ENCODE data around the gene LRRC28. TPM values are rescaled to one million over a fixed set of nuclear protein-coding genes. Genes with fewer than 3 reads are reported as not detected.
"Not testable (repeated sequence)": the region's sequence is repeated elsewhere in the genome, so short reads cannot be mapped to it uniquely, and the experiment has no call there.

Gene LRRC28
- total RNA-seq, 3 donors from 2014 or later (not counting 1 experiment from before 2014, with no cell fraction given) = 18.2 to 20.9 (median 18.7) TPM

DNA sequence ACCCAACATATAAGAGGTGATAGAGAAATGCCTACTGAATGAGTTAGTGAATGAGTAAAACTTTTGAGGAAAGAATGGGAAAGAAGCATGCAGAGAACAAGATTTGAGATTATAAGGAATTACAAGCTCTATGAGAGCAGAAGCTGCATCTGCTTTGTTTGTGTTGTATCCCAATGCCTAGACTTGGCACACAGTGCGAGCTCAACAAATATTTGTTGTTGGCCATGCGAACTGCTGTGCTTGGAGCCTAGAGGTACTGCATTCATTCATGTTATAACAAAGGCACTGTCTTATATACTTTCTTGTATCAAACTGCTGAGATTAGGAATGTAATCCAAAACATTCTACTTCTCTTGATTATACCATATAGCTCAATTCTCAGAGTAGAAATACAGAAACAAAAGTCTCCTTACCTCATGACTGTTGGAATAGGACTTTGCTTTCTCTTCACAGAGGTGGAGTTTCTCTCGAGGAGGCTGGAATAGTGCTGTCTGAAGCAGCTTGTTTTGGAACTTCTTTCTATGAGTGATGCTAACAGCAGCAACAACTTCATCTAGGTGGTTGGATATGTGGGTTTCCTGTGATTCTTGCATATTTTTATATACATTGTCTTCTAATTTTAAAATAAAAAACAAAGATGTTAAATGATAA is 23.0 kb upstream of the LRRC28 start:
- ATAC-seq = no peak
- no peaks in the 10 kb centered on the region for H3K36me3 ChIP-seq (ENCODE audit: control insufficient read depth, insufficient read depth, low read length)
- no peak overlapping the region for H3K4me3 ChIP-seq (ENCODE audit: low read length)
- intact Hi-C loops (cut with micrococcal nuclease) = no loop called here
- H3K36me3 Mint-ChIP-seq = no peaks in the 10 kb centered on the region
- no peaks in the 10 kb centered on the region for H3K27me3 ChIP-seq (ENCODE audit: control insufficient read depth, insufficient read depth, low read length)
- H3K27ac ChIP-seq (ENCODE audit: low read length) = no peak overlapping the region
- H3K9me3 Mint-ChIP-seq = peaks cover 0 to 2% of the 10 kb centered on the region in 2 donors
- no peaks in the 10 kb centered on the region for H3K4me1 ChIP-seq (ENCODE audit: control insufficient read depth, insufficient read depth, low read length)
- DNase-seq = no peak
- H3K27ac Mint-ChIP-seq = no peak overlapping the region
- WGBS (ENCODE audit: insufficient coverage) = 97% methylated on average over 2 of the region's 3 CpGs
- H3K4me3 Mint-ChIP-seq = no peak overlapping the region
- no peaks in the 10 kb centered on the region for H3K9me3 ChIP-seq (ENCODE audit: control insufficient read depth, insufficient read depth, low read length)
- TF ChIP-seq, protein P1, sequence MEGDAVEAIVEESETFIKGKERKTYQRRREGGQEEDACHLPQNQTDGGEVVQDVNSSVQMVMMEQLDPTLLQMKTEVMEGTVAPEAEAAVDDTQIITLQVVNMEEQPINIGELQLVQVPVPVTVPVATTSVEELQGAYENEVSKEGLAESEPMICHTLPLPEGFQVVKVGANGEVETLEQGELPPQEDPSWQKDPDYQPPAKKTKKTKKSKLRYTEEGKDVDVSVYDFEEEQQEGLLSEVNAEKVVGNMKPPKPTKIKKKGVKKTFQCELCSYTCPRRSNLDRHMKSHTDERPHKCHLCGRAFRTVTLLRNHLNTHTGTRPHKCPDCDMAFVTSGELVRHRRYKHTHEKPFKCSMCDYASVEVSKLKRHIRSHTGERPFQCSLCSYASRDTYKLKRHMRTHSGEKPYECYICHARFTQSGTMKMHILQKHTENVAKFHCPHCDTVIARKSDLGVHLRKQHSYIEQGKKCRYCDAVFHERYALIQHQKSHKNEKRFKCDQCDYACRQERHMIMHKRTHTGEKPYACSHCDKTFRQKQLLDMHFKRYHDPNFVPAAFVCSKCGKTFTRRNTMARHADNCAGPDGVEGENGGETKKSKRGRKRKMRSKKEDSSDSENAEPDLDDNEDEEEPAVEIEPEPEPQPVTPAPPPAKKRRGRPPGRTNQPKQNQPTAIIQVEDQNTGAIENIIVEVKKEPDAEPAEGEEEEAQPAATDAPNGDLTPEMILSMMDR (IDR thresholded peaks at IDR 0.05) = no peak
- H3K27me3 Mint-ChIP-seq (ENCODE audit: low read depth in 2 of 2) = peaks cover 17 to 23% of the 10 kb centered on the region in 2 donors
- no peaks in the 10 kb centered on the region for H3K4me1 Mint-ChIP-seq

DNA sequence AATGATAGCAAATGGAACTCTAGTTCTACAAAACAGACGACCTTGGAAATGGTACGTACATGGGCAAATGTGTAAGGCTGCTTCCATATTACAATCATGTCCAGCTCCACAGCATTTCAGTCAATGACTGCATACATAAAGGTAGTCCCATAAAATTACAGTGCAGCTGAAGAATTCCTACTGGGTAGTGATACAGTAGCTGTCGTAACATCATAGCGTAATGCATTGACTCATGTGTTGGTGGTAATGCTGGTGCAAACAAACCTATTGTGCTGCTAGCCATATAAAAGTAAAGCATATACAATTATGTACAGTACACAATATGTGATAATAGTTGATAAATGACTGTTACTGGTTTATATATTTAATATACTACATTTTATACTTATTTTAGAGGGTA is 20.4 kb upstream of the LRRC28 start:
- no peak overlapping the region for H3K4me3 ChIP-seq (ENCODE audit: low read length)
- Mint-ChIP-seq H3K4me3 (no peak overlapping the region), H3K36me3 (no peaks in the 10 kb centered on the region), H3K27ac (no peak overlapping the region), H3K9me3 (peaks cover 0 to 2% of the 10 kb centered on the region in 2 donors), H3K4me1 (no peaks in the 10 kb centered on the region), H3K27me3 (ENCODE audit: low read depth in 2 of 2) (peaks cover 10 to 15% of the 10 kb centered on the region in 2 donors)
- no peak for ATAC-seq
- intact Hi-C loops (cut with micrococcal nuclease) = no loop called here
- H3K4me1 ChIP-seq (ENCODE audit: control insufficient read depth, insufficient read depth, low read length) = no peaks in the 10 kb centered on the region
- WGBS (ENCODE audit: insufficient coverage) = 94% methylated on average over 3 of the region's 4 CpGs
- TF ChIP-seq, protein P1 (IDR thresholded peaks at IDR 0.05) = no peak
- no peaks in the 10 kb centered on the region for H3K36me3 ChIP-seq (ENCODE audit: control insufficient read depth, insufficient read depth, low read length)
- H3K27ac ChIP-seq (ENCODE audit: low read length) = no peak overlapping the region
- no peaks in the 10 kb centered on the region for H3K27me3 ChIP-seq (ENCODE audit: control insufficient read depth, insufficient read depth, low read length)
- no peaks in the 10 kb centered on the region for H3K9me3 ChIP-seq (ENCODE audit: control insufficient read depth, insufficient read depth, low read length)
- DNase-seq = no peak

DNA sequence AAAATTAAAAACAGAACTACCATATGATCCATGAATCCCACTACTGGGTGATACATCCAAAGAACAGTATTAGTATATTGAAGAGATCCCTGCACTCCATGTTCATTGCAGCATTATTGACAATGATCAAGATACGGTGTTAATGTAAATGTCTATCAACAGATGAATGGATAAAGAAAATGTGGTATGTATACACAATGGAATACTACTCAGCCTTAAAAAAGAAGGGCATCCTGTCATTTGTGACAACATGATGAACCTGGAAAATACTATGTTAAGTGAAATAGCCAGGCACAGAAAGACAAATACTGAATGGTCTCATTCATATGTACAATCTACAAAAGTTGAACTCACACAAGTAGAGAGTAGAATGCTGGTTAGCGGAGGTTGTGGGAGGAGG is 18.5 kb upstream of the LRRC28 start:
- Mint-ChIP-seq H3K27me3 (ENCODE audit: low read depth in 2 of 2) (peaks cover 12 to 25% of the 10 kb centered on the region in 2 donors), H3K27ac (no peak overlapping the region), H3K9me3 (peaks cover 0 to 2% of the 10 kb centered on the region in 2 donors), H3K36me3 (no peaks in the 10 kb centered on the region), H3K4me1 (no peaks in the 10 kb centered on the region), H3K4me3 (no peak overlapping the region)
- DNase-seq = no peak
- 83% methylated on average over 1 of the region's 2 CpGs for WGBS (ENCODE audit: insufficient coverage)
- H3K36me3 ChIP-seq (ENCODE audit: control insufficient read depth, insufficient read depth, low read length) = no peaks in the 10 kb centered on the region
- no peaks in the 10 kb centered on the region for H3K27me3 ChIP-seq (ENCODE audit: control insufficient read depth, insufficient read depth, low read length)
- intact Hi-C loops (cut with micrococcal nuclease) = no loop called here
- no peak overlapping the region for H3K27ac ChIP-seq (ENCODE audit: low read length)
- H3K4me3 ChIP-seq (ENCODE audit: low read length) = no peak overlapping the region
- no peak for ATAC-seq
- H3K9me3 ChIP-seq (ENCODE audit: control insufficient read depth, insufficient read depth, low read length) = no peaks in the 10 kb centered on the region
- H3K4me1 ChIP-seq (ENCODE audit: control insufficient read depth, insufficient read depth, low read length) = no peaks in the 10 kb centered on the region
- TF ChIP-seq, protein P1 (IDR thresholded peaks at IDR 0.05) = no peak

DNA sequence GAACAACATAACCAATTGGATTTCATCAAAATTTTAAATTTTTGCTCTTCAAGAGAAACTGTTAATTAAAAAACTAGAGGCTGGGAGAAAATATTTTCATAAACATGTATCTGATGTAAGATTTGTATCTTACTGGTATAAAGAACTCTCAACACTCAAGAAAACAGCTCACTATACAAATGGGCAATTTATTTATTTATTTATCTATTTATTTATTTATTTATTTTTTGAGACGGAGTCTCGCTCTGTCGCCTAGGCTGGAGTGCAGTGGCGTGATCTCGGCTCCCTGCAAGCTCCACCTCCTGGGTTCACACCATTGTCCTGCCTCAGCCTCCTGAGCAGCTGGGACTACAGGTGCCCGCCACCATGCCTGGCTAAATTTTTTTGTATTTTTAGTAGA is 17.1 kb upstream of the LRRC28 start:
- intact Hi-C loops (cut with micrococcal nuclease); H3K4me1 ChIP-seq (ENCODE audit: control insufficient read depth, insufficient read depth, low read length); H3K9me3 ChIP-seq (ENCODE audit: control insufficient read depth, insufficient read depth, low read length); H3K27ac ChIP-seq (ENCODE audit: low read length); H3K27ac Mint-ChIP-seq; H3K4me3 ChIP-seq (ENCODE audit: low read length); H3K4me1 Mint-ChIP-seq; H3K9me3 Mint-ChIP-seq; H3K36me3 ChIP-seq (ENCODE audit: control insufficient read depth, insufficient read depth, low read length); DNase-seq; H3K36me3 Mint-ChIP-seq; ATAC-seq; H3K4me3 Mint-ChIP-seq; H3K27me3 ChIP-seq (ENCODE audit: control insufficient read depth, insufficient read depth, low read length): not testable (repeated sequence)
- WGBS (ENCODE audit: insufficient coverage) = 83% methylated on average over 6 of the region's 6 CpGs
- peaks cover 13 to 34% of the 10 kb centered on the region in 2 donors for H3K27me3 Mint-ChIP-seq (ENCODE audit: low read depth in 2 of 2)
